B cell (primary cell): ENCODE data around the gene ZNF443.
"Not testable (repeated sequence)": the region's sequence is repeated elsewhere in the genome, so short reads cannot be mapped to it uniquely, and the experiment has no call there.

Experiments
- CTCF ChIP-seq: fragments of 200-600 bp; IDR thresholded peaks from one replicate; pipeline ENCODE4 v1.8.0; 2022; ENCODE audit warnings: antibody characterized with exemption, mild to moderate bottlenecking
- EZH2 ChIP-seq: IDR thresholded peaks from 2 replicates; pipeline ENCODE4 v1.6.1; 2012; ENCODE audit warnings: borderline replicate concordance, low read depth, mild to moderate bottlenecking, moderate library complexity, low read length; ENCODE audit not compliant: insufficient read depth, poor library complexity, severe bottlenecking

- TF ChIP-seq CTCF, EZH2: not testable (repeated sequence)
Observed at GRCh38 chr19:12417273-12417672, 23.5 kb downstream of the ZNF443 start.
